Astrocyte (in vitro differentiated cells and primary cell): ENCODE measurements around the gene CALM3. TPM values are rescaled to one million over a fixed set of nuclear protein-coding genes. Genes with fewer than 3 reads are reported as not detected.

Source experiments
- DNase-seq: peaks from one replicate; pipeline ENCODE4 v3.0.0-alpha.2; 2010; ENCODE audit warnings: low read depth
- FAIRE-seq: peaks from 2 replicates; lab custom pipeline; 2011; peaks lifted over from hg19 to GRCh38; lab: Jason Lieb, UNC
- H2AFZ ChIP-seq: 2 replicates; pipeline ENCODE4 v1.6.0; 2012; ENCODE audit warnings: low read depth, low read length, inconsistent platforms
- H3K27ac ChIP-seq: 2 replicates; pipeline ENCODE4 v1.5.1; 2011; ENCODE audit warnings: low read depth, low read length, inconsistent platforms
- H3K27me3 ChIP-seq: 2 replicates; pipeline ENCODE4 v1.6.0; 2011; ENCODE audit warnings: low read length, inconsistent platforms; ENCODE audit not compliant: insufficient read depth
- H3K36me3 ChIP-seq: 2 replicates; pipeline ENCODE4 v1.5.1; 2011; ENCODE audit warnings: low read length, inconsistent platforms; ENCODE audit not compliant: insufficient read depth
- H3K4me1 ChIP-seq: 2 replicates; pipeline ENCODE4 v1.5.1; 2011; ENCODE audit warnings: low read length, inconsistent platforms; ENCODE audit not compliant: insufficient read depth
- H3K4me2 ChIP-seq: 2 replicates; pipeline ENCODE4 v1.6.0; 2012; ENCODE audit warnings: low read length, inconsistent platforms
- H3K4me3 ChIP-seq: 2 replicates; pipeline ENCODE4 v1.5.1; 2011; ENCODE audit warnings: low read depth, mild to moderate bottlenecking, low read length, inconsistent platforms; ENCODE audit not compliant: insufficient read depth
- H3K79me2 ChIP-seq: 2 replicates; pipeline ENCODE4 v1.6.0; 2012; ENCODE audit warnings: mild to moderate bottlenecking, low read length, inconsistent platforms; ENCODE audit not compliant: insufficient read depth
- H3K9ac ChIP-seq: 2 replicates; pipeline ENCODE4 v1.6.0; 2012; ENCODE audit warnings: mild to moderate bottlenecking, low read length, inconsistent platforms
- H3K9me3 ChIP-seq: 2 replicates; pipeline ENCODE4 v1.5.1; 2012; ENCODE audit warnings: low read depth, mild to moderate bottlenecking, low read length, inconsistent platforms; ENCODE audit not compliant: insufficient read depth
- H4K20me1 ChIP-seq: 2 replicates; pipeline ENCODE4 v1.6.0; 2012; ENCODE audit warnings: low read length, inconsistent platforms; ENCODE audit not compliant: insufficient read depth
- H3K27ac Mint-ChIP-seq: one replicate; pipeline ENCODE4 v1.8.0; 2021; ENCODE audit warnings: mild to moderate bottlenecking, mixed read lengths; ENCODE audit not compliant: unreplicated experiment
- H3K27me3 Mint-ChIP-seq: one replicate; pipeline ENCODE4 v1.8.0; 2021; ENCODE audit warnings: low read depth, mixed read lengths; ENCODE audit not compliant: unreplicated experiment
- H3K36me3 Mint-ChIP-seq: one replicate; pipeline ENCODE4 v1.8.0; 2021; ENCODE audit warnings: low read depth, mixed read lengths; ENCODE audit not compliant: unreplicated experiment
- H3K4me1 Mint-ChIP-seq: one replicate; pipeline ENCODE4 v1.8.0; 2021; ENCODE audit warnings: low read depth, mixed read lengths; ENCODE audit not compliant: unreplicated experiment
- H3K4me3 Mint-ChIP-seq: one replicate; pipeline ENCODE4 v1.8.0; 2021; ENCODE audit warnings: mild to moderate bottlenecking, moderate library complexity, mixed read lengths; ENCODE audit not compliant: unreplicated experiment
- H3K9me3 Mint-ChIP-seq: one replicate; pipeline ENCODE4 v1.8.0; 2021; ENCODE audit warnings: mild to moderate bottlenecking, mixed read lengths; ENCODE audit not compliant: unreplicated experiment
- CTCF ChIP-seq: IDR thresholded peaks from 2 replicates; pipeline ENCODE4 v1.5.1; 2011; ENCODE audit warnings: low read depth, mild to moderate bottlenecking, inconsistent platforms, low read length, moderate library complexity; ENCODE audit not compliant: insufficient read depth
- EZH2 ChIP-seq: IDR thresholded peaks from 2 replicates; pipeline ENCODE4 v1.6.1; 2012; ENCODE audit warnings: mild to moderate bottlenecking, low read length, inconsistent platforms; ENCODE audit not compliant: insufficient read depth
- total RNA-seq: library from RNA; stranded (reverse); gene quantifications from 2 replicates; pipeline ENCODE4 v1.2.1, GENCODE V29; 2021

Gene CALM3
- total RNA-seq, 1 donor from 2014 or later, result 343 TPM

GRCh38 chr19:46646402-46646801, 45.3 kb downstream of the CALM3 start:
- Mint-ChIP-seq H3K36me3 (peaks cover 25% of the 10 kb centered on the region), H3K27me3 (peaks cover 26% of the 10 kb centered on the region), H3K4me3 (no peak overlapping the region), H3K4me1 (no peaks in the 10 kb centered on the region), H3K27ac (no peak overlapping the region), H3K9me3 (peaks cover 25% of the 10 kb centered on the region)
- Histone ChIP-seq H3K27me3 (peaks cover 11% of the 10 kb centered on the region), H2AFZ (no peak overlapping the region), H3K9ac (no peak overlapping the region), H3K4me2 (no peak overlapping the region), H4K20me1 (no peaks in the 10 kb centered on the region), H3K4me3 (no peak overlapping the region), H3K4me1 (no peaks in the 10 kb centered on the region), H3K27ac (no peak overlapping the region), H3K79me2 (no peaks in the 10 kb centered on the region), H3K36me3 (no peaks in the 10 kb centered on the region), H3K9me3 (peaks cover 22% of the 10 kb centered on the region)
- no peak for TF ChIP-seq CTCF
- TF ChIP-seq EZH2, result no peak
- DNase-seq (no peak), FAIRE-seq (no peak)

- DNase-seq, result no peak
- Mint-ChIP-seq H3K4me3 (no peak overlapping the region), H3K4me1 (no peaks in the 10 kb centered on the region), H3K36me3 (peaks cover 35% of the 10 kb centered on the region), H3K27me3 (peaks cover 24% of the 10 kb centered on the region), H3K9me3 (peaks cover 22% of the 10 kb centered on the region), H3K27ac (no peak overlapping the region)
- Histone ChIP-seq H3K4me1 (no peaks in the 10 kb centered on the region), H3K36me3 (no peaks in the 10 kb centered on the region), H3K9ac (no peak overlapping the region), H3K4me2 (no peak overlapping the region), H3K27me3 (peaks cover 11% of the 10 kb centered on the region), H2AFZ (no peak overlapping the region), H4K20me1 (no peaks in the 10 kb centered on the region), H3K27ac (no peak overlapping the region), H3K79me2 (no peaks in the 10 kb centered on the region), H3K4me3 (no peak overlapping the region), H3K9me3 (peaks cover 22% of the 10 kb centered on the region)
- FAIRE-seq, result no peak
- TF ChIP-seq EZH2 (peak; percentile 36), CTCF (no peak)
Observed at GRCh38 chr19:46648060-46648960, 47.2 kb downstream of the CALM3 start.
